Epidermal melanocyte (primary cell): ENCODE measurements around the gene PHACTR3.

Source experiments
- DNase-seq: peaks from one replicate; pipeline ENCODE4 v3.0.0; 2011; ENCODE audit warnings: low spot score; ENCODE audit not compliant: insufficient read length

Gene PHACTR3

DNA sequence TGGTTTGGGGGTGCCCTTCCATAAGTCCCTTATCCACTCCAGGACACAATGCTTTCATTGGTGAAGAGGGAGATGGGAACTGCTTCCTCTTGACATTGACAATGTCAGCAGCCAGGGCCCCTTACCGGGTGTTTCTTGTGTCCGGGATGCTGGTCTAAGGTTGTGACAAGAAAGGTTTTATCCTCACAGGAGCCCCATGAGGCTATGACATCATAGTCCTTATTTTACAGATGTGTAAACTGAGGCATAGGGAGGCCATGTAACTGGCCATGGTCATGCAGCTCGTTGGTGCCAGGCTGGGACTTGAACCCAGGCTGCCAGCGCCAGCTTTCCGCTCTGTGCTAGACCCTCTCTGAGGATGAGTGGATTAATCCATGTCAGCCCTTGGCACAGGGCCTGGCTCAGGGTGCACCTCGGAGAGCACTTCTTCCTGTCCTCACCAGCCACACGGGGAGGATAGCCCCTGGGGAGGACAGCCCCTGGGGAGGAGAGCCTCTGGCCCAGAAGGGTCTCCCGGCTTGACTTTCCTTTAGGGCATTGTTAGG, 171.8 kb downstream of the PHACTR3 start:
- DNase-seq: no peak

DNA sequence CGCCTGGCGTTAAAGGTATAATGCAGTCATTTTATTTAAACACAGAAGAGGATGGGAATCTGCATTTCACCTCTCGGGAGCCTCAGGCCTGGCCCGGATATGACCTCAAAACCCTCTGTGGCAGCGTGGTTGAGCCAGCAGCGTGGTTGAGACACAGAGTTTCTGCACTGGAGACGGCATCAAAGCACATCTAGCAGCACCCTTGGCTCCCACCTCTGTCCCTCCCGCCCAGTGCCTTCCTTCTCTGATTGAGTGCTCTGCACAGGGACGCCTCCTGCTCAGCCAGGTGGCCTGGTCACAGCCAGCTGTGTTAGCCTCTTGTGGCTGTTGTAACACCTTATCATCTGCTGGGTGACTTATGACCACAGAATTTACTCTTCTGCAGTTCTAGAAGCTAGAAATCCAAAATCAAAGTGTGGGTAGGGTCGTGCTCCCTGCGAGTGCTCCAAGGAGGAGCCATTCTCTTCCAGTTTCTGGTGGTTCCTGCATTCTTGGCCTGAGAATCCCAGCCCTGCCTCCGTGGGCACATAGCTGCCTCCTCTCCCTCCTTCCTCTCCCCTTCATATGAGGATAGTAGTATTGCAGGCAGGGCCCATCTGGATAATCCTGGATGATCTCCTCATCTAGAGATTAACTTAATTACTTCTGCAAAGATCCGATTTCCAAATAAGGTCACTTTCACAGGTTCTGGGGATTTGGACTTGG, 172.4 kb downstream of the PHACTR3 start:
- DNase-seq: no peak

DNA sequence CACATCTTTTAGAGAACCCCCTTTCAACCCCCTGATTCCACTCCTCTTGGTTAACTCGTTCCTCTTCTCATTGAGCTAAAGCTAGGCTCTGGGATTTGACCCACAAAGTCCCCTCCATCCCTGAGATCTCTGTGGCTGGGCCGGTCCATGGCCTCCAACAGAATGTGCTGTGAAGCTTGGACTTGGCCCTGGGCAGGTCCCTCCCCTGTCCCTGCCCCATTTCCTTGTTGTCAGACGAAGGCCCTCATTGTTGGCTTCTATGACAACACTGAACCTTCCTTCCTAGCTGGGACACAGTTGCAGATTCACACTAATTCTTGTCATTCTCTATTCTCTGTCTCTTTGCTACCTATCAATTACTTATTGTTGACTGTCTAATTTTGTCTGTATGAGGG, 173.0 kb downstream of the PHACTR3 start:
- no peak for DNase-seq

DNA sequence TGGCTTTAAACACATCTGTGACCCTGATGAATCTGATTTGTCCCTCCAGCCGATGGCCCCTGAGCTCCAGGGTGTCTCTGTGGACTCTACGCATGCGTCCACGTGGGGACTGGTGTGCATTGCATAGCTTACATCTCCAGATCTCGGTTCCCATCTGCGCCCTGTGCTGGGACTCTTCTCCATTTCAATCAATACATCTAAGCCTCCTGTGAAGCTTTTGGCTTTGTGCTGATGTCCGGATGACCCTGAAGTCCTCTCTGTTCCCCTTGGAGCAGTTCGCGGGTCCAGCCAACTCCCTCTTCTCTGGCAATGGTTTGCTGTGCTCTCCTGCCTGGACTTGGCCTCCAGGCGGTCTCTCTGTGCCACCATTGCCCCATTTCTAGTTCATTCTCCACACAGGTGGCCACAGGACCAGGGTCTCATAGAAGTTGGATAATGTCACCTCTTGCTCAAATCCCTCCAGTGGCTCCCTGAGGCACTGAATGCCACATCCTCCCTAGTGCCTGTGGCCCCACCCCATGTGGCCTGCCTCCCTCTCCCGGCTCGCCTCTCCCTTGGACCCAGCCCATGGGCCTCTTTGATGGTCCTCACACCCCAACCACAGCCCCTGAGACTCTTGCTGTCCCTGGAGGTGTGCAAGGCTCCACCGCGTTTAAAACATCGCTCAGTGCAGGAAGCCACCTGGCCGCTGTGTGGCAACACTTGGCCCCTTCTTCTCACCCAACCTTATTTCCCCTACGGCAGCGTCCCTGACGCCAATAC, 173.7 kb downstream of the PHACTR3 start:
- DNase-seq: no peak

DNA sequence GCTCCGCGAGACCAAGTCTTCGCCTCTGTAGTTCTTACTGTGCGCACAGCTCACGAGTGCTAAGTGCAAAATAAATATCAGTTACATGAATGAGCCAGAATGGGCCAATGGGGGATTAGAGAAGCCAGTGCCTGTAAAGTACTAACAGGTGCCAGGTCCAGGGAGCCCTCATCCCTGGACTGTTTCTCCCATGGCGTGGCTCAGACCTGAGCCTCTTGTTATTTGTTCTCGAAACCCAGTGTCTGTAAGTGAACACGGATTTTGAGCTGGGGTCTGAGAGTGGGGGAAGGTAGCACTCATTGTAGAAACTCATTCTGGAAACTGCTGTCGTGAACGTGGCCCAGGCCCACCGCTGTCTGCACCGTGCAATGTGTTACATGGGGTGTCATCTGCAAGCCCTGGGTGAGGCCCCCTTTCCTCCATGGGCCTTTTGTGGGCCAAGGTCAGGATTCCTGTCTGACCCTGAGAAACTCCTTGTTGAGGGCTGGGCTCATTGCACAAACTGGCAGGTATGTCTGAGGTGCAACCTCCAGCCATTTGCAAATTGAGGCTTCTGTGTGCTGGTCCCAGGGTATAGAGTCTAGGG, 174.4 kb downstream of the PHACTR3 start:
- no peak for DNase-seq

DNA sequence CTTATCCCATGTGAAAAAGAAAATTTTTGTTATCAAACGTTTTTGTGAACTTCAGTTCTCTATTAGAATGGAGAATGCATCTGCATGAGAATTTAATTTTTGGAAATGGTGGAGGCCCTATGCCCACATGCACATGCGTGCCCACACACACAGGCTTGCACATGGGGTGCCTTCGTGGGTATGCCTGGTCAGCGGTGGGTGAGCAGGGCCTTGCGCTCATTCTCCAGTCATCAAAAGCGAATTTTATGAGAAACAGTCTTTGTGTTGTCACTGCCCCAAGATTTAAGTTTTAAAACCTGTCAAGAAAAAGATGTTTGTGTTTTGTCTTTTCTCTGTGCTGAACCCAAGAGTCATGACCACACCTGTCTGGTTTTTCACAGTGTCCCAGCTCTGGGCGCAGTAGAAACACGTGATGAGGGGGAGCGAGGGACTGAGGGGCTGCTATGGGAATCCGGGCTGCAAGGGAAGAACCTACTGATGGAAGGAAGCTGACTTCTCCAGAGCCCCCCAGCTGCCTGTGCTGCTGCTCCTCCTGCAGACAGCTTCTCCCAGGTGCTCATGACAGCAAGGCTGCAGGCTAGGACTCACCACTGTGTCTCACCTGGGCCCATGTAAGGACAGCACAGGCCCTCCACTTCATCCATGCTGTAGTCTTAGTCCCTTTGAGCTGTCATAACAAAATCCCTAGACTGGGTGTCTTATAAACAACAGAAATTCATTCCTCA, 175.5 kb downstream of the PHACTR3 start:
- no peak for DNase-seq

DNA sequence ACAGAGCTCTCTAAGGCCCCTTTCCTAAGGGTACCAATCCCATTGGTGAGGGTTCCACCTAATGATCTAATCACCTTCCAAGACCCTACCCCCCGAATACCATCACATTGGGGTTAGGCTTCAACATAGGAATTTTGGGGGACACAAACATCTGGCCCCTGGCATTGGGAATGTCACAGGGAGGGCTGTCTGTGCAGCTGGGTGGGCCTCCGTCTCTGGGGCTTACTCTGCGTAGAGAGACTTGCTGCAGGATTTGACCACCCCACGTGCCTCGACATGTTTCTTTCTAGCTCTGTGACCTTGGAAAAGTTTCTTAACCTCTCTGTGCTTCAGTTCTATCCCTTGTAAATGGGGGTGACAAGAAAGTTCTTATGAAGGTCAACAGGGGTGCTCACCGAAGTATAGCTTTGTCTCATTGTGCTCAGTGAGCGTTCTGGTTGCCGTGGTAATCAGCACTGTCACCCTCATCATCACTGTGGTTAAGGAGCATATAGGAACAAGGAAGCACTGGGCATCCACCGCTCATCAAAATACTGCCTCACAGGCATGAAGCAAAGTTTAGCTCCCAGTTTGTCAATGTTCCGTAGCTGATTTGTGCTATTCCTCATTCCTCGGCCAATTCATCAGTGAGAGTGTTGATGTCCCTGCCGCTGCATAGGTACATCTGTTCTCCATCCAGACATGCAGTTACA, 176.3 kb downstream of the PHACTR3 start:
- DNase-seq: no peak

DNA sequence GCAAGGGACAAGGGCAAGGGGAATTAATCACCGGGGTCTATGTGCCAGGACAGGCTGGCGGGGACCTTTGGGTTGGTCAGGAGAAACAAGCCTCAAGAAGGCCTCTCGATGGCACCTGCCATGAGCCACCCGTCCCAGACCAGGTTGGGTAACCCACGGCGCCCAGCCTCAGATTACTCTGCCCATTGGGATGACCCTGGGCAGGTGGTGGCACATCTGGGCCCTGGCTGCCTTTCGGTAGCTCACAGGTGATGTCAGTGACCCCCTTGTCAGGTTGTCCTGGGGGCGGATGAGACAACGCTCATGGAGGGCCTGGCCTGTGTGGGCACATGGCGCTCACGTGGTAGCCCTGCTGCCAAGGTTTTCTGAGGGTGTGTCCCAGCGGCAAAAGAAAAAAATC, 176.9 kb downstream of the PHACTR3 start:
- no peak for DNase-seq

DNA sequence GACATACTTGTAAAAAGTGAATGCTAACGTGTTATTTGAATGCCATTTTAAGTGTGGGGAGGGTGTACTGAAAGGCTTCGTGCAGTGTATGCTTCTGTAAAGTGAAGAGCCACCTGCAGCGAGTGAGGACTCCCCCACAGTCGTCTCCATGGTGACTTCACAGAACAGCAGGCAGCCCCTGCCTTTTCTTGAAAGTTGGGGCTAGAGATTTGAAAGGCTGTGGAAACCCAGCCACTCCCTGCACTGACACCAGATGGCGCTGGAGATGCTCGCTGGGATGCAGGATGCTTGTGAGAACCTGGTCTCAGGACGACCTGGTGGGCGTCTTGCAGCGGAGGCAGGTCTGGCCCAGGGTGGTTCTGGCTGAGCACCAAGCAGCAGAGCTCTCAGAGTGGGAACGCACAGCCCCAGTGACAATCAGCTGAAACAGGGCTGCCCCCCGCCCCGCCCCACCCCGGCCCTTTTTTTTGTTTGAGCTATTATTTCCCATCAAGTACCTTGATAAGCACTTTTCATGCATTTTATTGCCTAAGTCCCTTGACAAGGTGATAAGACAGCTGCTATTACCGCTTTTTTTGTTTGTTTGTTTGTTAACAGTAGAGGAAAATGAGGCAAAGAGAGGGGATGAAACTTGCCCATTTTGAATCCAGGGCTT, 178.8 kb downstream of the PHACTR3 start:
- DNase-seq: no peak

DNA sequence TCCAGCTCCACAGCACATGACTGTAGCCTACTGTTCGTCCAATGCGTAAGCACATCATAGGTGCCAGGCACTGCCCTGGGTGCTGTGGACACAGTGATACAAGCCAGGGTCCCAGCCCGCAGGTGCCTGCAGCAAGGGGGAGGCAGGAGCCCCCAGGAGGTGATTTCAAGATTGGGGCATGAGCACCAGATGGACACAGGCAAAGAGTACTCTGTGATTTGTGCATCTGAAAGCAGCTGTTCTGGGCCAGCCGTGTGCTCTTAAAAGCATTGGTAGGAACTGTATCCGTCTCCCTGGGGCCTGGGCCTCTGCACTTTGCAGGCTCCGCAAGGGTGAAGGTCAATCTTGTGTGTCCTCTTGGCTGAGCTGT, 179.3 kb downstream of the PHACTR3 start:
- DNase-seq: no peak

DNA sequence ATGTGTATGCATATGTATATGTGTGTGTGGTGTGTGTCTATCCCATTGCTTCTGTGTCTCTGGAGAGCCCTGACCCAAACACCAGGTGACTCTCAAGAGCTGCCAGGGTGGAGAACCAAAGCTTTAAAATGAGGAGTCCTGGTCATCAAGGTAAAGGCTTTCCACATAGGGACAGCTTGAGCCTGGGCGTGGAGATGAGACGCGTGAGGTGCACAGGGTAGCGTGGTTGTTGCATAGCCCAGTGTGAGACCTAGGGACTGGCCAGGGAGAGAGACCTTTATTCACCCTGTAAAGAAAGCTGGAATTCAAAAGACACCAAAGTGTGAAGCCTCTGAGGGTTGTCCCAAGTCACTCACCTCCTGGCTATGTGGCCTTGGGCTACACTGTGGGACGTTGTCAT, 180.0 kb downstream of the PHACTR3 start:
- no peak for DNase-seq

DNA sequence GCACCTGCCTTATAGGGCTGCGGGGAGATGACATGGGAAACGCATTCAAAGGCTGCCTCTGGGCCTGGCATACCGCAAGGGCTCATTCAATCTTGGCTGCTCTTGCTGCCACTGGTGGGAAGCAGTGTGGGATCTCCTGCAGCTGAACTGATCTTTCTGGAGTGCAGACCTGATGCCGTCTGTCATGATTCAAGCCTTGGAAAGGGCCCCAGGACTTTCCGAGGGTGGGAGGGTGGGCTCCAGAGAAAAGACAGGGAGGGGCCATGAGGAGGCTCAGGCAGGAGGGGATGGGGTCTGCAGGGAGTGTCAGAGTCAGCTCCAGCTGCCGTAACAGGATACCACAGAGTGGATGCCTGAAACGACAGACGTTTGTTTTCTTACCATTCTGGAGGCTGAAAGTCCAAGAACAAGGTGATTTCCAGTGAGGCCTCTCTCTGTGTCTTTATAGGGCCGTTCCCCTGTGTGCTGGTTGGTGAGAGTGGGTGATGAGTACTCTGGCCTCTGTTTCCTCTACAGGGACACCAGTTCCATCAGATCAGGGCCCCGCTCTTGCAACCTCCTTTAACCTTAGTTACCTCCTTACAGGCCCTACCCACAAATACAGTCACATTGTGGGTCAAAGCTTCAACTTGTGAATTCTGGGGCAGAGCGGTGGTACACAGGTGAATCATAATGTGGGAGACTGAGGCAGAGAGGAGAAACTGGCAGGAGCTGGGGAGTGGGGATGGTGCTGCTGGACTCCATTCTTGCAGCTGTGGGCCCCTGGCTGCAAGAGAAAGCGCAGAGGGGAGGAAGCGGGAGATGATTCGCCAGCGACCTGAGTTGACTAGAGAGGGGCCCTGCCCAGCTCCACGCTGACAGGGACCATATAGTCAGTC, 180.7 kb downstream of the PHACTR3 start:
- no peak for DNase-seq

DNA sequence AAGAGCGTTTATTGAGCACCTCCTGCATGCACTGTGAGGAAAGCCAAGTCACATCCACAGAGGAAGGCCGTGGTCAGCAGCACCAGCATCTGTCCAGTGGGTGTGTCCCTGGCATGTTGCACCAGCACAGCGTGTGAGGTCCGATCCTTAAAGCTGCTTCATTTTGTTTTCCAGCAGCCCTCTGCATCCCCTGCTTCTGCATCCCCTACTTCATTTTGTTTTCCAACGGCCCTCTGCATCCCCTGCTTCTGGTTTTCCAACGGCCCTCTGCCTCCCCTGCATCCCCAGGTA, 181.3 kb downstream of the PHACTR3 start:
- DNase-seq: no peak

DNA sequence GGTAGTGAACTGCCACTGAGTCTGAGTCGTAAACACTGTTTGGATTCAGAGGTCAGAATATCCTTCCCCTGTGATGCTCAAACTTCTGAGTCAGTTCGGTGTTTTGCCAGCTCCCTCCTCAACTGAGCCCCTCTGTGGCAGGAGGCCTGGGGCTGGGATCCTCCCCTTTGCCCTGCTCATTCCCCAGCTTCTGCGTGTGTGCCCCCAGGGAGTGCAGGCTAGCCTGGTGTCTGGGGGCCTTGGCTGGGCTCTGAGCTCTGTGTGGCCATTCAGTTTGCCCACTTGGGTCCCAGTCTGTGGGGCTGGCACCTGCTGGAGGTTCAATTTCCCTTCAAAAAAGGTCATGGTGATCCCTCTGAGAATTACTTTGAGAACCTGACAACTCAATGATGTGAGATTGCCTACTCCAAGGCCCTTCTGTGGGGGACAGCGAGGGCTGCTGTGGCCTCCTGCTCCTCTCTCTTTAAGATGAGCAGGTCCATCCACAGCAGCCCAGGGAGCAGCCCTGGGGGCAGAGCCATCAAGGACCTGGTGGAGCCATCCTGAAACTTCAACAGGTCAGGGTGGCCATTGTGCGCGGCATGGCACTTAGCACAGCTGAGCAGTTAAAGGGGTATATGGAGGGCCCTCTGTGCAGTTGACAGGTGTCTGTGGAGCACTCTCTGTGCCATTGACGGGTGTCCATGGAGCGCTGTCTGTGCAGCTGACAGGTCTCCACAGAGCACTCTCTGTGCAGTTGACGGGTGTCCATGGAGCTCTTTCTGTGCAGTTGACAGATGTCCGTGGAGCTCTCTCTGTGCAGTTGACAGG, 181.9 kb downstream of the PHACTR3 start:
- no peak for DNase-seq

DNA sequence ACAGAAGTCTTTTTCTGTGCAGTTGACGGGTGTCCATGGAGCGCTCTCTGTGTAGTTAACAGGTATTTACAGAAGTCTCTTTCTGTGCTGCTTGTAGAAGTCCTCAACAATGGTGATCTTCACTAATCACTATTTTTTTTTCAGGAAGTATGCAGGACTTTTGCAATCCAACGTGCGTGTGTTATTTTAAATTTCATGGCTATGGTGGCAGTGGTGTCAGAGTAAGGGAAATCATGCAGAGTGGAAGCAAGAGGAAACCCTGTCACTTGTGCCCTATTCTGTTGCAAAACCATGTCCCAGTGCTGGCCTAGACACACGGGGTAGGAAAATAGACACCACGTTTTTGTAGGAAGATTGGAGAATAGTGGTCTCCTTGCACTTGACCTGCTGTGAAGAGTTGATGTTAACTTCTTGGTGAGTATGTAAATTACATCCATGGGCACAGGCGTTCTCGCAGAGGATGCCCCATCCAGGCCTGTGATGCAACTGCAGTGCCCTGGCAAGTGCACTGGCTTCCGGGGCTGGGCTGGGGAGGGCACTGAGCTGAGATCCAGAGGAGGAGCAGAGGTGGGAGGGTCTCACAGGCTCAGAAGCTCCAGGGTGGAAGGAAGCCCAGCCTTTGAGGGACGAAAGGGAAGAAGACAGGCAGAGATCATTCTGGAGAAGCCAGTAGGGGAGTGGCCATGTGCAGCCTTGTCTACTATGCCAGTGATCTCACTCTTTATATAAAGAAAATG, 182.6 kb downstream of the PHACTR3 start:
- DNase-seq: no peak

DNA sequence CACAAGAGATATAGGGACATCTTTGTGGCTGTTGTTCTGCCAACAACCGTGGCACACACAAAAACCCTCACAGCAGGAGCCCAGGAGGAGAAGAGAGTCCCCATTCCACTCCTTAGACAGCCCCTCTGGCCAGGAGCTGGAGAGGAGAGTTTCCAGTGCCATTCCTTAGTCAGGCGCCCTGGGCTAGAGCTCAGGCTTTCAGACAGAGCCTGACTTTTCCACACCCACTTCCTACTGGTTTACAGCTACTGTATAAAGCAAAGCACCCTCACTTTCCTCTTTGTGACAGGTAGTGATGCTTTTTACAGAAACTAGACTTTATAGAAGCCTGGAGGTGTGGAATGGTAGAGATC, 183.2 kb downstream of the PHACTR3 start:
- DNase-seq: no peak

DNA sequence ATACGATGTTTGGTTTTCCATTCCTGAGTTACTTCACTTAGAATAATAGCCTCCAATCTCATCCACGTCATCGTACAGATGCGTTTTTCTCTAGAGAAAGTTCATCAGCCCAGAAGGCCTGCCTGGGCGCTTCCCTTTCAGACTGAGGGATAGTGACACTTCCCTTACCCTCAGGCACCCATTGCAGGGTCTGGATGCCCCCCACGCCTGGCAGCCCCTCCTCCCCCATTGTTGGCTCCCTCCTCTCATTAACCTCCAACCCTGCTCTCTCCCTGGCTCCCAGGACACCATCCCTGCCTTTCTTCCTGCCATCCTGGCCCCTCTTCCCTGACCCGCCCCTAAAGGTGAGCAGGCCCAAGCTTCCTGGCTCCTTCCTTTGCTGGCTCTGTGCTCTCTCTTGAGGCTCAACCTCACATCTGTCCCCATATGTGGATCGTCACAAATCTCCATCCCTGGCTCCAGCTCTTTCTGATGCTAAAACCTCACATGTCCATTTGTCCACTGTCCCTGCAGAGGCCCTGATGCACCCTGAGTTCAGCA, 183.9 kb downstream of the PHACTR3 start:
- no peak for DNase-seq

DNA sequence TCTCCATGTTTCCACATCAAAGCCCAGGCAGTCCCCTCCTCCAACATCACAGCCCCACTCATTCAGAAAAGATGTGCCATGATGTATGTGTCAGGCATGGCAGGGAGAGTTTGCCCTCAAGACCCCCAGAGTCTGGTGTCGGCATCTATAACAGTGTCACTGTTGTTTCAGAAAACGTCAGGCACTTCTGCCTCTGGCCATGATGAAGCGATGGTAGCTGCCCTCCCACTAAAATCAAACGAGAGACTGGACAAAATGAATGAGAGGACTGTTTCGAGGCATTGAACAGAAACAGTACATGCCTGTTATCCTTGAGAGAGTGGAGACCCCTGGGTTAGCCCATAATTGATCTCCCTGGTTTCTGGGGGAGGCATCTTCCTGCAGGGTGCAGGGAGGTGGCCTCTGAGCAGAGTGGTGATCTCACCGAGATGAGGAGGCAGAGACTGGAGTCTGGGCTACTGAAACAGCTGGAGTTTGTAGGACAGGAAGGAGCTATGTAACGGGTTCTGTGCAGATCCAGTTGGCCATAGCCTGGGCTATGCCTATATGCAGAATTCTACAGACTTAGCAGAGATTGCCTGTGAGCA, 184.6 kb downstream of the PHACTR3 start:
- peak; percentile 54 for DNase-seq
